H1 (cell line): Measurements from ENCODE around the gene B9D1. TPM values are rescaled to one million over a fixed set of nuclear protein-coding genes. Genes with fewer than 3 reads are reported as not detected.

Source experiments
- HDAC6 ChIP-seq: IDR thresholded peaks from one replicate; pipeline ENCODE4 v1.7.1; 2012; ENCODE audit warnings: low read depth, mild to moderate bottlenecking, inconsistent platforms, low read length, moderate library complexity
- JUND ChIP-seq: IDR thresholded peaks from 2 replicates; pipeline ENCODE4 v1.6.1; 2011; ENCODE audit warnings: mild to moderate bottlenecking, improper control_type of control experiment, low read length
- POU5F1 ChIP-seq: IDR thresholded peaks from 2 replicates; pipeline ENCODE4 v1.6.1; 2011; ENCODE audit warnings: low read depth, mild to moderate bottlenecking, low read length, moderate library complexity
- TAF7 ChIP-seq: optimal IDR thresholded peaks from 2 replicates; pipeline ENCODE3; 2011; ENCODE audit warnings: low read depth, mild to moderate bottlenecking, inconsistent platforms, low read length, moderate library complexity, borderline replicate concordance
- polyA plus RNA-seq, 7 experiments: library from polyadenylated mRNA; depleted of rRNA in 3 of 7; stranded (reverse) in 5 of 7; unstranded in 2 of 7; fragments of >200 nt in 5 of 7; fragments of 200-250 nt in 2 of 7; gene quantifications; 1 replicate in 5 of 7; 2 replicates in 1 of 7; 4 replicates in 1 of 7; pipeline versions ENCODE4 v1.2.1 to v1.2.3, GENCODE V29; 2011 to 2013; ENCODE audit warnings: missing spikeins in 2 of 7, mixed read lengths in 2 of 7
- total RNA-seq: library from RNA; stranded (reverse); fragmentation: NEBNext Ultra II Directional; extraction: Animal tissue kit (Norgen Biotek cat#: 25700); gene quantifications from 2 replicates; pipeline ENCODE4 v1.2.1, GENCODE V29; 2021
- TF ChIP-seq, protein P1 (sequence below): fragments of 300-600 bp; sonication (generic); IDR thresholded peaks from 2 replicates; pipeline ENCODE4 v1.7.1; 2012; ENCODE audit warnings: low read length, moderate library complexity, mild to moderate bottlenecking, inconsistent platforms; ENCODE audit not compliant: insufficient replicate concordance

B9D1 gene
- total and polyA plus RNA-seq, 2 of the 8 experiments (the other 6 are each of a cell fraction or from before 2014, with no cell fraction given): 24.6 to 65.7 TPM

GRCh38 chr17:19381741-19382444 lies 19.4 kb upstream of the B9D1 start (continued):
- TF ChIP-seq, protein P1, sequence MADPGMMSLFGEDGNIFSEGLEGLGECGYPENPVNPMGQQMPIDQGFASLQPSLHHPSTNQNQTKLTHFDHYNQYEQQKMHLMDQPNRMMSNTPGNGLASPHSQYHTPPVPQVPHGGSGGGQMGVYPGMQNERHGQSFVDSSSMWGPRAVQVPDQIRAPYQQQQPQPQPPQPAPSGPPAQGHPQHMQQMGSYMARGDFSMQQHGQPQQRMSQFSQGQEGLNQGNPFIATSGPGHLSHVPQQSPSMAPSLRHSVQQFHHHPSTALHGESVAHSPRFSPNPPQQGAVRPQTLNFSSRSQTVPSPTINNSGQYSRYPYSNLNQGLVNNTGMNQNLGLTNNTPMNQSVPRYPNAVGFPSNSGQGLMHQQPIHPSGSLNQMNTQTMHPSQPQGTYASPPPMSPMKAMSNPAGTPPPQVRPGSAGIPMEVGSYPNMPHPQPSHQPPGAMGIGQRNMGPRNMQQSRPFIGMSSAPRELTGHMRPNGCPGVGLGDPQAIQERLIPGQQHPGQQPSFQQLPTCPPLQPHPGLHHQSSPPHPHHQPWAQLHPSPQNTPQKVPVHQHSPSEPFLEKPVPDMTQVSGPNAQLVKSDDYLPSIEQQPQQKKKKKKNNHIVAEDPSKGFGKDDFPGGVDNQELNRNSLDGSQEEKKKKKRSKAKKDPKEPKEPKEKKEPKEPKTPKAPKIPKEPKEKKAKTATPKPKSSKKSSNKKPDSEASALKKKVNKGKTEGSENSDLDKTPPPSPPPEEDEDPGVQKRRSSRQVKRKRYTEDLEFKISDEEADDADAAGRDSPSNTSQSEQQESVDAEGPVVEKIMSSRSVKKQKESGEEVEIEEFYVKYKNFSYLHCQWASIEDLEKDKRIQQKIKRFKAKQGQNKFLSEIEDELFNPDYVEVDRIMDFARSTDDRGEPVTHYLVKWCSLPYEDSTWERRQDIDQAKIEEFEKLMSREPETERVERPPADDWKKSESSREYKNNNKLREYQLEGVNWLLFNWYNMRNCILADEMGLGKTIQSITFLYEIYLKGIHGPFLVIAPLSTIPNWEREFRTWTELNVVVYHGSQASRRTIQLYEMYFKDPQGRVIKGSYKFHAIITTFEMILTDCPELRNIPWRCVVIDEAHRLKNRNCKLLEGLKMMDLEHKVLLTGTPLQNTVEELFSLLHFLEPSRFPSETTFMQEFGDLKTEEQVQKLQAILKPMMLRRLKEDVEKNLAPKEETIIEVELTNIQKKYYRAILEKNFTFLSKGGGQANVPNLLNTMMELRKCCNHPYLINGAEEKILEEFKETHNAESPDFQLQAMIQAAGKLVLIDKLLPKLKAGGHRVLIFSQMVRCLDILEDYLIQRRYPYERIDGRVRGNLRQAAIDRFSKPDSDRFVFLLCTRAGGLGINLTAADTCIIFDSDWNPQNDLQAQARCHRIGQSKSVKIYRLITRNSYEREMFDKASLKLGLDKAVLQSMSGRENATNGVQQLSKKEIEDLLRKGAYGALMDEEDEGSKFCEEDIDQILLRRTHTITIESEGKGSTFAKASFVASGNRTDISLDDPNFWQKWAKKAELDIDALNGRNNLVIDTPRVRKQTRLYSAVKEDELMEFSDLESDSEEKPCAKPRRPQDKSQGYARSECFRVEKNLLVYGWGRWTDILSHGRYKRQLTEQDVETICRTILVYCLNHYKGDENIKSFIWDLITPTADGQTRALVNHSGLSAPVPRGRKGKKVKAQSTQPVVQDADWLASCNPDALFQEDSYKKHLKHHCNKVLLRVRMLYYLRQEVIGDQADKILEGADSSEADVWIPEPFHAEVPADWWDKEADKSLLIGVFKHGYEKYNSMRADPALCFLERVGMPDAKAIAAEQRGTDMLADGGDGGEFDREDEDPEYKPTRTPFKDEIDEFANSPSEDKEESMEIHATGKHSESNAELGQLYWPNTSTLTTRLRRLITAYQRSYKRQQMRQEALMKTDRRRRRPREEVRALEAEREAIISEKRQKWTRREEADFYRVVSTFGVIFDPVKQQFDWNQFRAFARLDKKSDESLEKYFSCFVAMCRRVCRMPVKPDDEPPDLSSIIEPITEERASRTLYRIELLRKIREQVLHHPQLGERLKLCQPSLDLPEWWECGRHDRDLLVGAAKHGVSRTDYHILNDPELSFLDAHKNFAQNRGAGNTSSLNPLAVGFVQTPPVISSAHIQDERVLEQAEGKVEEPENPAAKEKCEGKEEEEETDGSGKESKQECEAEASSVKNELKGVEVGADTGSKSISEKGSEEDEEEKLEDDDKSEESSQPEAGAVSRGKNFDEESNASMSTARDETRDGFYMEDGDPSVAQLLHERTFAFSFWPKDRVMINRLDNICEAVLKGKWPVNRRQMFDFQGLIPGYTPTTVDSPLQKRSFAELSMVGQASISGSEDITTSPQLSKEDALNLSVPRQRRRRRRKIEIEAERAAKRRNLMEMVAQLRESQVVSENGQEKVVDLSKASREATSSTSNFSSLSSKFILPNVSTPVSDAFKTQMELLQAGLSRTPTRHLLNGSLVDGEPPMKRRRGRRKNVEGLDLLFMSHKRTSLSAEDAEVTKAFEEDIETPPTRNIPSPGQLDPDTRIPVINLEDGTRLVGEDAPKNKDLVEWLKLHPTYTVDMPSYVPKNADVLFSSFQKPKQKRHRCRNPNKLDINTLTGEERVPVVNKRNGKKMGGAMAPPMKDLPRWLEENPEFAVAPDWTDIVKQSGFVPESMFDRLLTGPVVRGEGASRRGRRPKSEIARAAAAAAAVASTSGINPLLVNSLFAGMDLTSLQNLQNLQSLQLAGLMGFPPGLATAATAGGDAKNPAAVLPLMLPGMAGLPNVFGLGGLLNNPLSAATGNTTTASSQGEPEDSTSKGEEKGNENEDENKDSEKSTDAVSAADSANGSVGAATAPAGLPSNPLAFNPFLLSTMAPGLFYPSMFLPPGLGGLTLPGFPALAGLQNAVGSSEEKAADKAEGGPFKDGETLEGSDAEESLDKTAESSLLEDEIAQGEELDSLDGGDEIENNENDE: no peak
- TF ChIP-seq HDAC6 (no peak), POU5F1 (no peak), JUND (no peak), TAF7 (no peak)
